ENCODE results near the gene SSTR4.

DNA sequence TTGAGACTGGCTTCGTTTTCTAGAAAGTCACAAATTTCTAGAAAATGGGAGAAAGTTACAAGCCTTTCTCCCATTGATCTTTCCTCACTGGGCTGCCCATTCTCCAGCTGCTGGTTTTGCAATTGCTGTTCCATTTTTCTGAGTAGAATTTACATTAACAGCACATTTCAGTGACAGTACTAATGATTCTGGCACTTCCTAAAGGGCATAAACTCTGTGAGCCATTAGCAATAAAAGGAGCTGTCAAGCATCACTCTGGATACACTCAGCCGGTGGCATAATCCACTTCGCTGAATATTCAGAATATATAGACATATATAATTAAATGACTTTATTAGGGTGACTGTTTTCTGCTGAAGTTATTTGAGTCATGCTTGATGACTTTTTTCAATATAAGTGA is 6.7 kb upstream of the SSTR4 start:
- no peak for TF ChIP-seq EZH2 (IDR thresholded peaks at IDR 0.05; ENCODE audit: insufficient read depth, poor library complexity, severe bottlenecking)
- no peak for TF ChIP-seq EZH2phosphoT487 (IDR thresholded peaks at IDR 0.05; ENCODE audit: insufficient read depth, low read depth)
